Upper lobe of left lung (tissue), 4 donors: ENCODE measurements around the gene TMEM92.

ENCODE experiments used
- EP300 ChIP-seq, 4 donors: sonication (generic); formaldehyde crosslinking; IDR thresholded peaks; one replicate each; pipeline ENCODE4 v1.5.1; 2017; ENCODE audit warnings: antibody characterized with exemption in 4 of 4, control low read depth in 2 of 4
- POLR2A ChIP-seq, 4 donors: fragments of 450-650 bp; IDR thresholded peaks; one replicate each; pipeline ENCODE4 v1.5.1; 2016 to 2017; ENCODE audit warnings: antibody characterized with exemption in 4 of 4, mild to moderate bottlenecking in 2 of 4
- POLR2AphosphoS5 ChIP-seq, 2 donors: sonication (generic); formaldehyde crosslinking; IDR thresholded peaks; one replicate each; pipeline ENCODE4 v1.5.1; 2017; ENCODE audit warnings: antibody characterized with exemption in 2 of 2
- TF ChIP-seq, protein P1 (sequence below), 6 experiments: fragments of 450-650 bp in 4 of 6; fragments of 200-600 bp in 2 of 6; sonication (generic) in 2 of 6; IDR thresholded peaks; one replicate each; pipeline ENCODE4 v1.5.1; 2016 to 2019; ENCODE audit warnings: antibody characterized with exemption in 6 of 6

GRCh38 chr17:50316016-50316587 is 41.8 kb downstream of the TMEM92 start:
- TF ChIP-seq EP300 (IDR thresholded peaks at IDR 0.05) (no peak), POLR2A (IDR thresholded peaks at IDR 0.05) (no peak), POLR2AphosphoS5 (IDR thresholded peaks at IDR 0.05) (no peak)
- TF ChIP-seq, protein P1, sequence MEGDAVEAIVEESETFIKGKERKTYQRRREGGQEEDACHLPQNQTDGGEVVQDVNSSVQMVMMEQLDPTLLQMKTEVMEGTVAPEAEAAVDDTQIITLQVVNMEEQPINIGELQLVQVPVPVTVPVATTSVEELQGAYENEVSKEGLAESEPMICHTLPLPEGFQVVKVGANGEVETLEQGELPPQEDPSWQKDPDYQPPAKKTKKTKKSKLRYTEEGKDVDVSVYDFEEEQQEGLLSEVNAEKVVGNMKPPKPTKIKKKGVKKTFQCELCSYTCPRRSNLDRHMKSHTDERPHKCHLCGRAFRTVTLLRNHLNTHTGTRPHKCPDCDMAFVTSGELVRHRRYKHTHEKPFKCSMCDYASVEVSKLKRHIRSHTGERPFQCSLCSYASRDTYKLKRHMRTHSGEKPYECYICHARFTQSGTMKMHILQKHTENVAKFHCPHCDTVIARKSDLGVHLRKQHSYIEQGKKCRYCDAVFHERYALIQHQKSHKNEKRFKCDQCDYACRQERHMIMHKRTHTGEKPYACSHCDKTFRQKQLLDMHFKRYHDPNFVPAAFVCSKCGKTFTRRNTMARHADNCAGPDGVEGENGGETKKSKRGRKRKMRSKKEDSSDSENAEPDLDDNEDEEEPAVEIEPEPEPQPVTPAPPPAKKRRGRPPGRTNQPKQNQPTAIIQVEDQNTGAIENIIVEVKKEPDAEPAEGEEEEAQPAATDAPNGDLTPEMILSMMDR (IDR thresholded peaks at IDR 0.05) = no peak
